ENCODE results near the gene IDS. TPM values are rescaled to one million over a fixed set of nuclear protein-coding genes. Genes with fewer than 3 reads are reported as not detected.
"Not testable (repeated sequence)": the region's sequence is repeated elsewhere in the genome, so short reads cannot be mapped to it uniquely, and the experiment has no call there.

IDS gene
- total and polyA plus RNA-seq, 8 donors = 30.1 to 120 (median 37.7) TPM

DNA sequence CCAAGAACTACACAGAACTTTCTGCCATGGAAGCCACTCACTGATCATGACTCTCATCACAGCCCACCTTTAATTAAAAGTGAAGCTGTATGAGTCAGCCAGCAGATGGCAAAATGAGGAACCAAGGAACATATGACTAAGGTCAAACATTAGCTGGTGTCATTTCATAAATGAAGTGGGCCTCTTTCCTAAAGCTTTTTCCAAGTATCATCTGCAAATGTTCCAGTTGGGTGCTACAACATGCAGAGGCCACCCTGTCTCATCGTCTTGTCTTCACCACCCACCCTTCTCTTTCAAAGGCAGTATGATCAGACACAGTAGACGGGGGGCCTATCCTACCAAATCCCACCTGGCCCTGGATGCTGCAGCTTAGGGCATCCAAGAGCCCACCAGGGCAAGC, 26.5 kb upstream of the IDS start:
- DNase-seq (no peak), ATAC-seq (no peak)
- no peaks in the 10 kb centered on the region for H3K27me3 ChIP-seq
- no peaks in the 10 kb centered on the region for H3K9me3 ChIP-seq
- TF ChIP-seq, protein P1, sequence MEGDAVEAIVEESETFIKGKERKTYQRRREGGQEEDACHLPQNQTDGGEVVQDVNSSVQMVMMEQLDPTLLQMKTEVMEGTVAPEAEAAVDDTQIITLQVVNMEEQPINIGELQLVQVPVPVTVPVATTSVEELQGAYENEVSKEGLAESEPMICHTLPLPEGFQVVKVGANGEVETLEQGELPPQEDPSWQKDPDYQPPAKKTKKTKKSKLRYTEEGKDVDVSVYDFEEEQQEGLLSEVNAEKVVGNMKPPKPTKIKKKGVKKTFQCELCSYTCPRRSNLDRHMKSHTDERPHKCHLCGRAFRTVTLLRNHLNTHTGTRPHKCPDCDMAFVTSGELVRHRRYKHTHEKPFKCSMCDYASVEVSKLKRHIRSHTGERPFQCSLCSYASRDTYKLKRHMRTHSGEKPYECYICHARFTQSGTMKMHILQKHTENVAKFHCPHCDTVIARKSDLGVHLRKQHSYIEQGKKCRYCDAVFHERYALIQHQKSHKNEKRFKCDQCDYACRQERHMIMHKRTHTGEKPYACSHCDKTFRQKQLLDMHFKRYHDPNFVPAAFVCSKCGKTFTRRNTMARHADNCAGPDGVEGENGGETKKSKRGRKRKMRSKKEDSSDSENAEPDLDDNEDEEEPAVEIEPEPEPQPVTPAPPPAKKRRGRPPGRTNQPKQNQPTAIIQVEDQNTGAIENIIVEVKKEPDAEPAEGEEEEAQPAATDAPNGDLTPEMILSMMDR (IDR thresholded peaks at IDR 0.05) = no peak
- H3K4me1 ChIP-seq = no peaks in the 10 kb centered on the region
- H3K4me3 ChIP-seq = no peak overlapping the region
- intact Hi-C loops (cut with DNase I) = no loop called here
- no peaks in the 10 kb centered on the region for H3K36me3 ChIP-seq
- no peak overlapping the region for H3K27ac ChIP-seq

DNA sequence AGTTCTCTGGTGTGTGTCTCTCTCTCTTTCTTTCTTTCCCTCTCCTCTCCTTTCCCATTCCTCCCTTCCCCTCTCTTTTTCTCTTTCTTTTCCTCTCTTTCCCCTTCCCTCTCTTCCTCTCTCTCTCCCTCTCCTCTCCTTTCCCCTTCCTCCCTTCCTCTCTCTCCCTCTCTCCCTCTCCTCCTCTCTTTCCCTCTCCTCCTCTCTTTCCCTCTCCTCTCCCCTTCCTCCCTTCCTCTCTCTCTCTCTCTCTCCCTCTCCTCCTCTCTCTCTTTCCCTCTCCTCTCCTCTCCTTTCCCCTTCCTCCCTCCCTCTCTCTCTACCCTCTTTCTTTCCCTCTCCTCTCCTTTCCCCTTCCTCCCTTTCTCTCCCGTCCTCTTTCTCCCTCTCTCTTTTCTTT, 23.3 kb upstream of the IDS start:
- intact Hi-C loops (cut with DNase I) = no loop called here
- Histone ChIP-seq H3K36me3 (no peaks in the 10 kb centered on the region), H3K27me3 (no peaks in the 10 kb centered on the region), H3K4me3 (no peak overlapping the region), H3K4me1 (no peaks in the 10 kb centered on the region), H3K9me3 (no peaks in the 10 kb centered on the region), H3K27ac (no peak overlapping the region)
- ATAC-seq (no peak), DNase-seq (no peak)
- TF ChIP-seq, protein P1 (IDR thresholded peaks at IDR 0.05) = no peak

DNA sequence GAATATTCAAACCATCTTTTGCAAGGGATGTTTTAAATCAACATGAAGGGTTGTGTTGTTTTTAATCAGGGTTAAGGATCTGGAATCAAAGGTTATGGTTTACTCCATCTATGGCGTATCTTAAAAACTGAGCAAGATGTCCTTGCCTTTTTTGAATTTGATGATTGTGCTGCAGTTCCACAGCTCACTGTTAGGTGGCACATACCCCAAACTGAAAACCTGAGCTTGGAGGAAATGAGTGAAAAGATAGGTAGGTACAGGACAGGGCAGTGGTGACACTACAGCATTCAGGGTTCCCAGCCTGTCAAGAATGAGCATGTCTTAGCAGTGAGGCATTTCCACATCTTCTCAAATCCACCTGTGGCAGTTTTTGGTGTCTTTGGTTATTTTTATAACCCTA, 22.6 kb upstream of the IDS start:
- no peak for DNase-seq
- ATAC-seq = peak; percentile 49
- no peak overlapping the region for H3K27ac ChIP-seq
- TF ChIP-seq, protein P1 (IDR thresholded peaks at IDR 0.05) = peak; percentile 24 to 33
- no peaks in the 10 kb centered on the region for H3K36me3 ChIP-seq
- H3K4me3 ChIP-seq = no peak overlapping the region
- intact Hi-C loops (cut with DNase I) = no loop called here
- H3K9me3 ChIP-seq = no peaks in the 10 kb centered on the region
- H3K27me3 ChIP-seq = no peaks in the 10 kb centered on the region
- H3K4me1 ChIP-seq = no peaks in the 10 kb centered on the region

DNA sequence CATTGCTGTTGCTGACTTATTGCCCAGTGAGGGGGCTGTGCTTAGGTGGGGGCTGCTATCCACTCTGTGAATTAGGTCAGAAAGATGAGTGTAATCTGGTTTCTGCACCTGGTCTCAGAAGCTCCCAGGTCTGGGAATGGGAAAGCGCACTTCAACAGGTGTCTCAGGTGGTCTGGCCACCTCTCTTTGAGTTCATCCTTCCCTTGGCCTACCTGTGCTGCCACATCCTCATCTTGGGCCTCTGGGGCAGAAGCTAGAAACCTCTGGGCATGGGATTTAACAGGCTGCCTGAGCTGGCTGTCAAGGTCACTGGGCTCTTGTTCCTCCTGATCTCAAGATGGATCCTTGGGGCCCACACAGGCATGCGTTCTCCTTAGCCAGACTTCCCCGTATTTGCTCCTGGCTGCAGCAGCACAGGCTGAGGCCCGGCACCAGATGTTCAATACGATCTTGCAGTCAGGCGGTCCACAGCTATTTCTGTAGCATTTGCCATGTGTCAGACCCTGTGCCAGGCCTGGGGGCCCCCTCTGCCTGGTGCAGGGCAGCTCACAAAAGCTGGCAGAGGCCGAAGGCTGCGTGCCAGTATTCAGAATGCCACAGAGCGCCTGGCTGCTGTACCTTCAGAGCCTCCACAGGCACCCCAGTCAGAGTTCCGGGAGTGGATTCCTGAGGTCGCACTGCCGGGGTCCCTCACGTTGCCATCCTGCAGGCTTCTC, 21.4 kb upstream of the IDS start:
- ATAC-seq, DNase-seq: not testable (repeated sequence)
- peak overlapping the region in 1 of 2 donors; percentile 77 for H3K27ac ChIP-seq

DNA sequence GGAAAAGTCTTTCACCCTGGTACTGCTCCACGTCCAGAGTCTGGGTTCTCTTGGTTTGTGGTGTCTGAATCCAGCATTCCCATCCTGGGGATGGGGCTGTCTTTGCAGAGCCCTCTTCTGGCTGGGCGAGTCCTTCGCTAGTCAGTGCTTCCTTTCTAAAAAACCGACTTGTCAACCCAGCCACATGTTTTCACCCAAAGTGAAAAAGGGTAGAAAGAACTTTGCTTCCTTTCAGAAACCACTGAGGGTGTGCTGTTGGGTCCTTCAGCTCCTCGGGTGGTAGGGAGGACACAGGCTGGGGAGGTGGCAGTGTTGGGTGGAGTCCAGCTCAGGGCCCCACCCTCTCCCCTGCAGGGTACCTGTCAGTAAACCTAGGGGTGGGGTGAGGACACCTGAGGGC, 20.8 kb upstream of the IDS start:
- H3K36me3 ChIP-seq; H3K4me1 ChIP-seq; H3K4me3 ChIP-seq; intact Hi-C loops (cut with DNase I); H3K9me3 ChIP-seq; H3K27me3 ChIP-seq; DNase-seq: not testable (repeated sequence)
- ATAC-seq = peak; percentile 24
- H3K27ac ChIP-seq = peak overlapping the region in 1 of 2 donors; percentile 77

More for the DNA sequence above, 21.4 kb upstream of the IDS start:
- H3K9me3 ChIP-seq; intact Hi-C loops (cut with DNase I); H3K4me1 ChIP-seq; H3K27me3 ChIP-seq; H3K4me3 ChIP-seq; H3K36me3 ChIP-seq: not testable (repeated sequence)

DNA sequence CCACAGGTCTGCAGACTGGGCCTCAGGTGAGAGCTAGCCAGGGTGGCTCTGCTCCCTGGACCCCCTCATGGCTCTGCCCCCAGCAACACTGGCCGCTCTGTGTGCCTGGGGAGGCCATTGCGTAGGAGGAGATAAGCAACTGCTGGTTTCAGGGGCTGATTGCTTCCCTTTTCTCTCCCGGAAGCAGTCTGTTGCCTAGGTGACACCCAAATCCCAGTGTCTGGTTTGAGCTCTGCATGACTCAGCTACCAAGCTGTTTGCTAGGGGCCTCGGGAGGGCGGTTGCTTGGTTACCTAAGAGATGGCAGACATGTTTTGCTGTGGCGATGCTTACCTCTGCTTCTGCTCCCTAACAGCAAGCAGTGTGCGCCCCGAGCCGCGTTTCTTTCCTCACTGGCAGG, 20.3 kb upstream of the IDS start:
- peak in 3 of 4 donors; percentile 33 to 60 (median 55) for DNase-seq
- intact Hi-C loops (cut with DNase I); H3K4me3 ChIP-seq; H3K27me3 ChIP-seq; H3K4me1 ChIP-seq; H3K36me3 ChIP-seq; H3K9me3 ChIP-seq: not testable (repeated sequence)
- peak overlapping the region in 1 of 2 donors; percentile 77 for H3K27ac ChIP-seq
- ATAC-seq = peak; percentile 85

DNA sequence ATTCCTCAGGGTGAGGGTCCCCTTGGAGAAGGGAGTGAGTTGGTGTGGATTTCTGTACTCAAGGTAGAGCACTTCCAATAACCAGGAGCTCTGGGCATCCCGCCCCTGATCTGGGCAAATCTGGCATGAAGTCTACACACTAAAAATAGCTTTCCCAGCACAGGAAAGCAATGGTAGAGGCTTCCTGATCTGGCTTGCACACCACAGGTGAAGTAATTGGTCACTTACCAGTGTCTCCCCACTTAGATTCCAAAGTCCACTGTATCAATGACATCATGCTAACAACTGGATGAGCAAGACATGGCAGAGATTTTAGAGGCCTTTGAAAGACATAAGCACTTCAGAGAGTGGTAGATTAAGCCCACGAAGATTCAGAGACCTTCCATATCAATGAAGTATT, 17.8 kb upstream of the IDS start:
- H3K27ac ChIP-seq = no peak overlapping the region
- no peak overlapping the region for H3K4me3 ChIP-seq
- no peaks in the 10 kb centered on the region for H3K9me3 ChIP-seq
- ATAC-seq = no peak
- TF ChIP-seq, protein P1 (IDR thresholded peaks at IDR 0.05) = no peak
- no peak for DNase-seq
- H3K4me1 ChIP-seq = no peaks in the 10 kb centered on the region
- intact Hi-C loops (cut with DNase I) = no loop called here
- H3K36me3 ChIP-seq = no peaks in the 10 kb centered on the region
- peaks cover 0 to 5% of the 10 kb centered on the region in 2 donors for H3K27me3 ChIP-seq

Data from left lung (tissue), 10 donors.